PC-3 (cell line): ENCODE results near the gene PRKACB. TPM values are rescaled to one million over a fixed set of nuclear protein-coding genes. Genes with fewer than 3 reads are reported as not detected.

Experiments
- ATAC-seq: fragments of 200-7000 bp; cut with Tn5 transposase; 2 replicates; pipeline ENCODE4 v1.9.1; 2020; ENCODE audit warnings: mild to moderate bottlenecking, moderate library complexity
- BruUV-seq: library from RNA; stranded (reverse); fragments of 400-500 nt; replicated peaks from 2 replicates; lab custom pipeline; 2021; lab: Mats Ljungman, UMichigan
- CTCF ChIA-PET: fragments of 300-600 bp; sonication (Branson Sonifier 250); formaldehyde crosslinking; loops from one replicate; lab custom pipeline; 2022; ENCODE audit warnings: antibody characterized with exemption; lab: Charles Lee
- POLR2A ChIA-PET: fragments of 300-600 bp; sonication (Branson Sonifier 250); formaldehyde crosslinking; loops from one replicate; lab custom pipeline; 2022; ENCODE audit warnings: antibody characterized with exemption; ENCODE audit not compliant: unreplicated experiment; lab: Charles Lee
- DNase-seq: peaks from one replicate; pipeline ENCODE4 v3.0.0-alpha.2; 2015
- H2AFZ ChIP-seq: fragments of 300-600 bp; sonication (generic); 2 replicates; pipeline ENCODE4 v1.6.0; 2016; ENCODE audit warnings: antibody characterized with exemption, low read length
- H3F3A ChIP-seq: fragments of 300-600 bp; sonication (generic); one replicate; pipeline ENCODE4 v1.6.0; 2017; ENCODE audit warnings: antibody characterized with exemption, low read length, control low read depth, mild to moderate bottlenecking; ENCODE audit not compliant: unreplicated experiment
- H3K27ac ChIP-seq: fragments of 300-600 bp; sonication (generic); 2 replicates; pipeline ENCODE4 v1.5.1; 2016; ENCODE audit warnings: mild to moderate bottlenecking, low read length
- H3K27me3 ChIP-seq: fragments of 300-600 bp; sonication (generic); 2 replicates; pipeline ENCODE4 v1.6.1; 2016; ENCODE audit warnings: low read length, mixed read lengths
- H3K36me3 ChIP-seq: fragments of 300-600 bp; sonication (generic); 2 replicates; pipeline ENCODE4 v1.6.1; 2016; ENCODE audit warnings: low read depth, mixed run types, low read length, mixed read lengths
- H3K4me1 ChIP-seq: fragments of 300-600 bp; sonication (generic); 2 replicates; pipeline ENCODE4 v1.5.1; 2016; ENCODE audit warnings: low read length; ENCODE audit not compliant: insufficient read depth
- H3K4me2 ChIP-seq: fragments of 300-600 bp; sonication (generic); 2 replicates; pipeline ENCODE4 v1.6.0; 2016; ENCODE audit warnings: low read length
- H3K4me3 ChIP-seq: fragments of 300-600 bp; sonication (generic); 2 replicates; pipeline ENCODE4 v1.5.1; 2016; ENCODE audit warnings: mild to moderate bottlenecking, low read length, mixed read lengths
- H3K79me2 ChIP-seq: fragments of 300-600 bp; sonication (generic); 2 replicates; pipeline ENCODE4 v1.6.1; 2017; ENCODE audit warnings: low read length, mixed read lengths
- H3K9ac ChIP-seq: fragments of 300-600 bp; sonication (generic); 2 replicates; pipeline ENCODE4 v1.6.0; 2016; ENCODE audit warnings: mild to moderate bottlenecking, low read length
- H3K9me2 ChIP-seq: fragments of 300-600 bp; sonication (generic); replicated peaks from 2 replicates; pipeline ENCODE4 v1.6.1; 2016; ENCODE audit warnings: mixed run types, low read length, mixed read lengths
- H3K9me3 ChIP-seq: fragments of 300-600 bp; sonication (generic); 2 replicates; pipeline ENCODE4 v1.6.1; 2016; ENCODE audit warnings: low read length, mixed read lengths
- H4K20me1 ChIP-seq: fragments of 300-600 bp; sonication (generic); 2 replicates; pipeline ENCODE4 v1.6.1; 2016; ENCODE audit warnings: low read length, mixed read lengths
- EZH2 ChIP-seq: fragments of 300-600 bp; sonication (generic); IDR thresholded peaks from one replicate; pipeline ENCODE4 v1.6.1; 2017; ENCODE audit warnings: antibody characterized with exemption, mild to moderate bottlenecking, low read length; ENCODE audit not compliant: unreplicated experiment
- EZH2phosphoT487 ChIP-seq: fragments of 300-600 bp; sonication (generic); IDR thresholded peaks from 2 replicates; pipeline ENCODE4 v1.6.1; 2018; ENCODE audit warnings: mild to moderate bottlenecking, antibody characterized with exemption, low read length, borderline replicate concordance
- intact Hi-C: fragments of 100-400 bp; cut with micrococcal nuclease; formaldehyde crosslinking; loops from 2 replicates; pipeline ENCODE4 v1.9.0; 2023
- total RNA-seq: library from RNA; depleted of rRNA; stranded (reverse); fragments of >200 nt; gene quantifications from 2 replicates; pipeline ENCODE4 v1.2.3, GENCODE V29; 2014
- TF ChIP-seq, protein P1 (sequence below): fragments of 300-600 bp; sonication (generic); conservative IDR thresholded peaks from 2 replicates; pipeline ENCODE4 v1.5.1; 2017; ENCODE audit warnings: antibody characterized with exemption, low read depth, mild to moderate bottlenecking, low read length

The PRKACB gene
- total RNA-seq, 1 experiment from 2014 or later = 7.8 TPM

DNA sequence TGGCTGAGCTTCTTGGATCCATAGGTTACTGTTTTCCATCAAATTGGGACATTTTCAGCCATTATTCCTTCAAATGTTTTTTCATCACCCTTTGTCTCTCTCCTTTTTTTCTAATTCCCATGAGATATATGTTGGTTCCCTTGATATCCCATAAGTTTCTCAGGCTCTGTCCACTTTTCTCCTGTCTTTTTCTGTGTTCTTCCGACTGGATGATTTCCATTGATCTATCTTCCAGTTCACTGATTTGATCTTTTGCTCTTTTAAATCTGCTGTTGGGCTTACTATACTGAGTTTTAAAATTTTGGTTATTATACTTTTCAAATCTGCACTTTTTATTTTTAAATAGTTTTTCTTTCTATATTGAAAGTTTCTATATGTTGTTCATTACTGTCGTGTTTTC is 18.2 kb downstream of the PRKACB start:
- no peak overlapping the region for H2AFZ ChIP-seq
- no peak overlapping the region for H3K9ac ChIP-seq
- no peaks in the 10 kb centered on the region for H3K4me1 ChIP-seq
- intact Hi-C loops = no loop called here
- no TSS peak for BruUV-seq
- TF ChIP-seq EZH2 = no peak
- no peak for TF ChIP-seq EZH2phosphoT487
- TF ChIP-seq, protein P1, sequence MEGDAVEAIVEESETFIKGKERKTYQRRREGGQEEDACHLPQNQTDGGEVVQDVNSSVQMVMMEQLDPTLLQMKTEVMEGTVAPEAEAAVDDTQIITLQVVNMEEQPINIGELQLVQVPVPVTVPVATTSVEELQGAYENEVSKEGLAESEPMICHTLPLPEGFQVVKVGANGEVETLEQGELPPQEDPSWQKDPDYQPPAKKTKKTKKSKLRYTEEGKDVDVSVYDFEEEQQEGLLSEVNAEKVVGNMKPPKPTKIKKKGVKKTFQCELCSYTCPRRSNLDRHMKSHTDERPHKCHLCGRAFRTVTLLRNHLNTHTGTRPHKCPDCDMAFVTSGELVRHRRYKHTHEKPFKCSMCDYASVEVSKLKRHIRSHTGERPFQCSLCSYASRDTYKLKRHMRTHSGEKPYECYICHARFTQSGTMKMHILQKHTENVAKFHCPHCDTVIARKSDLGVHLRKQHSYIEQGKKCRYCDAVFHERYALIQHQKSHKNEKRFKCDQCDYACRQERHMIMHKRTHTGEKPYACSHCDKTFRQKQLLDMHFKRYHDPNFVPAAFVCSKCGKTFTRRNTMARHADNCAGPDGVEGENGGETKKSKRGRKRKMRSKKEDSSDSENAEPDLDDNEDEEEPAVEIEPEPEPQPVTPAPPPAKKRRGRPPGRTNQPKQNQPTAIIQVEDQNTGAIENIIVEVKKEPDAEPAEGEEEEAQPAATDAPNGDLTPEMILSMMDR = no peak
- no peak overlapping the region for H3K4me3 ChIP-seq
- no peak overlapping the region for H3K27ac ChIP-seq
- H3K79me2 ChIP-seq = no peaks in the 10 kb centered on the region
- H3K27me3 ChIP-seq = no peaks in the 10 kb centered on the region
- no peaks in the 10 kb centered on the region for H4K20me1 ChIP-seq
- H3K4me2 ChIP-seq = no peak overlapping the region
- H3F3A ChIP-seq = no peaks in the 10 kb centered on the region
- CTCF ChIA-PET = no interaction called here
- no peak for DNase-seq
- no peaks in the 10 kb centered on the region for H3K36me3 ChIP-seq
- H3K9me2 ChIP-seq = no peaks in the 10 kb centered on the region
- POLR2A ChIA-PET = no interaction called here
- no peaks in the 10 kb centered on the region for H3K9me3 ChIP-seq
- no peak for ATAC-seq

DNA sequence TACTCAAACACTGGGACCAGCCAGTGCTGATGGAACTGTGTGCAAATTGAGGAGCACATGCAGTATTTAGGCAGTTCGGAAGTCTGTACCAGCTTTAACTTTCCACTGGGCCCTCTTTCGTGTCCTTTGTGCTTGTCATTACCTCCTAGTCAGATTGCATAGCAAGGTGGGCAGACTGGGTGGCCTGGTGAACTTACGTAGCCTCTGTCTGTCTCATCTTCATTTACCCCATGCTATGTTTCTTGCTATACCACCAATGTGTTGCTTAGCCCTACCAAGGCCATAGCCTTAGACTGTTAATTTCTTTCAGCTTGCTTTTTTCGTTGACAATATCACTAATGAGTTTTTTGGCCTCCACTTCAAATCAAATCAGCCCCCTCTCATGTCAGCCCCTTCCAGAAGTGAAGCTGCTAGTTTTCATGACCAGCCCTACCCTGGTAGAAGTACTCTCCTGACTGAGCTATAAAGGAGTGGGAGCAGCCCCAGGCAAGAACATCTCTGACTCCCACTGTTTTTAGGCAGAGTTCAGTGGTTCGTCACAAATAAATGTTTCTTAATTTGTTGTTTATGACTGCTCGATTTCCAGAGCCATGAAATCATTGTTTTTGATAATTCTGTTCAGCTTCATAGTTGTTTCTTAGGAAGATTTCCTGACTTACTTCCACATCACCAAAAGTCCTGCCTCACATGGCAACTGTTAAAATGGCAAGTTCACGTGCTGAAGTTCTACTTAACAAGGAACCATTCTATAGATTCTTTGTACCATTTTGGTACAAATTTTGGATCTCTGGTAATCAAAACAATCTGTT is 19.3 kb downstream of the PRKACB start:
- CTCF ChIA-PET = no interaction called here
- Histone ChIP-seq H3K4me3 (no peak overlapping the region), H3K79me2 (no peaks in the 10 kb centered on the region), H3F3A (no peaks in the 10 kb centered on the region), H3K4me1 (no peaks in the 10 kb centered on the region), H3K9me3 (no peaks in the 10 kb centered on the region), H2AFZ (no peak overlapping the region), H3K9me2 (no peaks in the 10 kb centered on the region), H3K27me3 (no peaks in the 10 kb centered on the region), H4K20me1 (no peaks in the 10 kb centered on the region), H3K27ac (no peak overlapping the region), H3K36me3 (no peaks in the 10 kb centered on the region), H3K9ac (no peak overlapping the region), H3K4me2 (no peak overlapping the region)
- TF ChIP-seq EZH2 (no peak), EZH2phosphoT487 (no peak)
- intact Hi-C loops = no loop called here
- DNase-seq (no peak), ATAC-seq (no peak)
- no TSS peak for BruUV-seq
- POLR2A ChIA-PET = no interaction called here

DNA sequence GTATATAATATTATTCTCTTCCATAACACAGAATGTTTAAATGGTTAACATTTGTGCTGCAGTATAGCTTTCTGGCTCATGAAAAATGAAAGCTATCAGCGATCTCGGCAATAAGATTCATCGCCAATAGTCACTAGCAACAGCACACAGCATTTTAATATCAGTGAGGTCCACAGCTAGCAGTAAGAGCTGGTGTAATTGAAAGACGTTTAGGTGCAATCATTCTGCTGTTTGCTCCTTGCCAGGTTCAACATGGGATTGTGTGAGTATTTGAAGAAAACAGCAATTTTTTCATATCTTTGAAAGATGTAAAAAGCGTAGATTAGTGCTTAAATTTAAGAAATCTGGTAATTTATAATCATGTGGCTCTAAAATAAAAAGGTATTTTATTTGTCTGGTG is 20.1 kb downstream of the PRKACB start:
- Histone ChIP-seq H3K4me1 (no peaks in the 10 kb centered on the region), H3K4me3 (no peak overlapping the region), H3K9me2 (no peaks in the 10 kb centered on the region), H3K79me2 (no peaks in the 10 kb centered on the region), H3K27me3 (no peaks in the 10 kb centered on the region), H3K36me3 (no peaks in the 10 kb centered on the region), H3K27ac (no peak overlapping the region), H3K4me2 (no peak overlapping the region), H3K9me3 (no peaks in the 10 kb centered on the region), H3F3A (no peaks in the 10 kb centered on the region), H3K9ac (no peak overlapping the region), H2AFZ (no peak overlapping the region), H4K20me1 (no peaks in the 10 kb centered on the region)
- intact Hi-C loops = no loop called here
- DNase-seq (no peak), ATAC-seq (no peak)
- TF ChIP-seq, protein P1 = no peak
- TF ChIP-seq EZH2phosphoT487 (no peak), EZH2 (no peak)
- no TSS peak for BruUV-seq
- POLR2A ChIA-PET = no interaction called here
- CTCF ChIA-PET = no interaction called here
